ENCODE results near the gene STK31. TPM values are rescaled to one million over a fixed set of nuclear protein-coding genes. Genes with fewer than 3 reads are reported as not detected.
"Not testable (repeated sequence)": the region's sequence is repeated elsewhere in the genome, so short reads cannot be mapped to it uniquely, and the experiment has no call there.

STK31 gene
- total and polyA plus RNA-seq, 2 donors (not counting 1 experiment from before 2014, with no cell fraction given), result 0.17 TPM; not detected in 1

- TF ChIP-seq EZH2 (IDR thresholded peaks at IDR 0.05; ENCODE audit: low read length, missing control alignments), result no peak
- TF ChIP-seq CTCF (conservative IDR thresholded peaks at IDR 0.05 in 1 of 2, IDR thresholded peaks at IDR 0.05 in 1 of 2; ENCODE audit: low read depth in 1 of 2, low read length in 2 of 2), result no peak
- H3K4me1 ChIP-seq (ENCODE audit: control insufficient read depth, extremely low read depth, insufficient read depth, low read length), result no peaks in the 10 kb centered on the region
- no peak overlapping the region for H3K9ac ChIP-seq (ENCODE audit: insufficient read depth, low read length)
- no peak overlapping the region for H3K4me3 ChIP-seq (replicated peaks in 1 of 4; ENCODE audit: control extremely low read depth in 1 of 4, insufficient read depth in 1 of 4, low read depth in 3 of 4, low read length in 4 of 4)
- H3K27ac ChIP-seq (ENCODE audit: insufficient read depth, low read length), result no peak overlapping the region
- DNase-seq (ENCODE audit: low read depth in 2 of 2), result no peak
- no peaks in the 10 kb centered on the region for H3K79me2 ChIP-seq (ENCODE audit: control insufficient read depth, insufficient read depth, low read length)
- no peak overlapping the region for H2AFZ ChIP-seq (ENCODE audit: low read length)
- no peaks in the 10 kb centered on the region for H3K9me3 ChIP-seq (ENCODE audit: control insufficient read depth, insufficient read depth, low read depth, low read length)
- no peaks in the 10 kb centered on the region for H3K27me3 ChIP-seq (ENCODE audit: control insufficient read depth, insufficient read depth, low read length)
- H4K20me1 ChIP-seq (ENCODE audit: control insufficient read depth, extremely low read depth, insufficient read depth, low read length), result no peaks in the 10 kb centered on the region
- H3K4me2 ChIP-seq (ENCODE audit: extremely low read depth, insufficient read depth, low read length), result no peak overlapping the region
- no peaks in the 10 kb centered on the region for H3K36me3 ChIP-seq (ENCODE audit: control insufficient read depth, insufficient read depth, low read length)
Measured at GRCh38 chr7:23743226-23743625, 33.2 kb downstream of the STK31 start.

- Histone ChIP-seq H3K27ac (ENCODE audit: insufficient read depth, low read length) (no peak overlapping the region), H3K4me3 (replicated peaks in 1 of 4; ENCODE audit: control extremely low read depth in 1 of 4, insufficient read depth in 1 of 4, low read depth in 3 of 4, low read length in 4 of 4) (no peak overlapping the region), H2AFZ (ENCODE audit: low read length) (no peak overlapping the region), H3K9me3 (ENCODE audit: control insufficient read depth, insufficient read depth, low read depth, low read length) (no peaks in the 10 kb centered on the region), H3K4me1 (ENCODE audit: control insufficient read depth, extremely low read depth, insufficient read depth, low read length) (no peaks in the 10 kb centered on the region), H3K36me3 (ENCODE audit: control insufficient read depth, insufficient read depth, low read length) (no peaks in the 10 kb centered on the region), H3K27me3 (ENCODE audit: control insufficient read depth, insufficient read depth, low read length) (no peaks in the 10 kb centered on the region), H3K4me2 (ENCODE audit: extremely low read depth, insufficient read depth, low read length) (no peak overlapping the region), H3K79me2 (ENCODE audit: control insufficient read depth, insufficient read depth, low read length) (no peaks in the 10 kb centered on the region), H4K20me1 (ENCODE audit: control insufficient read depth, extremely low read depth, insufficient read depth, low read length) (no peaks in the 10 kb centered on the region), H3K9ac (ENCODE audit: insufficient read depth, low read length) (no peak overlapping the region)
- no peak for DNase-seq (ENCODE audit: low read depth in 2 of 2)
- TF ChIP-seq CTCF (conservative IDR thresholded peaks at IDR 0.05 in 1 of 2, IDR thresholded peaks at IDR 0.05 in 1 of 2; ENCODE audit: low read depth in 1 of 2, low read length in 2 of 2) (no peak), EZH2 (IDR thresholded peaks at IDR 0.05; ENCODE audit: low read length, missing control alignments) (no peak)
Measured at GRCh38 chr7:23746629-23747028, 36.6 kb downstream of the STK31 start.

GRCh38 chr7:23751852-23752251 is 41.8 kb downstream of the STK31 start:
- Histone ChIP-seq H3K4me3 (replicated peaks in 1 of 4; ENCODE audit: control extremely low read depth in 1 of 4, insufficient read depth in 1 of 4, low read depth in 3 of 4, low read length in 4 of 4) (no peak overlapping the region), H3K9me3 (ENCODE audit: control insufficient read depth, insufficient read depth, low read depth, low read length) (no peaks in the 10 kb centered on the region), H2AFZ (ENCODE audit: low read length) (no peak overlapping the region), H3K4me2 (ENCODE audit: extremely low read depth, insufficient read depth, low read length) (no peak overlapping the region), H3K79me2 (ENCODE audit: control insufficient read depth, insufficient read depth, low read length) (no peaks in the 10 kb centered on the region), H3K27me3 (ENCODE audit: control insufficient read depth, insufficient read depth, low read length) (no peaks in the 10 kb centered on the region), H4K20me1 (ENCODE audit: control insufficient read depth, extremely low read depth, insufficient read depth, low read length) (no peaks in the 10 kb centered on the region), H3K36me3 (ENCODE audit: control insufficient read depth, insufficient read depth, low read length) (no peaks in the 10 kb centered on the region), H3K9ac (ENCODE audit: insufficient read depth, low read length) (no peak overlapping the region), H3K27ac (ENCODE audit: insufficient read depth, low read length) (no peak overlapping the region), H3K4me1 (ENCODE audit: control insufficient read depth, extremely low read depth, insufficient read depth, low read length) (no peaks in the 10 kb centered on the region)
- DNase-seq (ENCODE audit: low read depth in 2 of 2), result no peak
- no peak for TF ChIP-seq EZH2 (IDR thresholded peaks at IDR 0.05; ENCODE audit: low read length, missing control alignments)
- TF ChIP-seq CTCF (conservative IDR thresholded peaks at IDR 0.05 in 1 of 2, IDR thresholded peaks at IDR 0.05 in 1 of 2; ENCODE audit: low read depth in 1 of 2, low read length in 2 of 2), result no peak

- not testable (repeated sequence) for H3K36me3 ChIP-seq (ENCODE audit: control insufficient read depth, insufficient read depth, low read length); H2AFZ ChIP-seq (ENCODE audit: low read length); H3K9ac ChIP-seq (ENCODE audit: insufficient read depth, low read length); DNase-seq (ENCODE audit: low read depth in 2 of 2); H4K20me1 ChIP-seq (ENCODE audit: control insufficient read depth, extremely low read depth, insufficient read depth, low read length); H3K4me2 ChIP-seq (ENCODE audit: extremely low read depth, insufficient read depth, low read length); H3K4me3 ChIP-seq (replicated peaks in 1 of 4; ENCODE audit: control extremely low read depth in 1 of 4, insufficient read depth in 1 of 4, low read depth in 3 of 4, low read length in 4 of 4); H3K4me1 ChIP-seq (ENCODE audit: control insufficient read depth, extremely low read depth, insufficient read depth, low read length); H3K9me3 ChIP-seq (ENCODE audit: control insufficient read depth, insufficient read depth, low read depth, low read length); H3K79me2 ChIP-seq (ENCODE audit: control insufficient read depth, insufficient read depth, low read length); H3K27ac ChIP-seq (ENCODE audit: insufficient read depth, low read length); H3K27me3 ChIP-seq (ENCODE audit: control insufficient read depth, insufficient read depth, low read length)
Measured at GRCh38 chr7:23758839-23759238, 48.8 kb downstream of the STK31 start.
